Measurements from ENCODE around the gene LAMA4.

DNA sequence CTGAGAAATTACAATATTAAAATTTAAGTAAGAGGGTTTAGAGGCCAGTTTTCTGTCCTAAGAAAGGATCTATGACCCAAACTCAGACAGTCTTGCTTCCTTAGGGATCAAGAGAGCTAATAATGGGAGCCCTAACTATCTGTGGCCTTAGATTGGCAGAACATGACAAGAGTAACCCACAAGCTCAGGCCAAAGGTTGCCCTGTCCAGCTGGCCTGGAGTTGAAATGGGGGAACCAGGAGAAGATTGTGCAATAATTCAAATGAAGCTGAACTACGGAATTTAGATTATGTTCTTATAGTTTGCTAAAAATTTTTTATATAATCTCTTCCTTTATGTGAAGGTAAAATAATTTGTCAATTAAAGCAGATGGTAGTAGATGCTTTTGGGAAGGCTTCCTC lies 26.4 kb downstream of the LAMA4 start:
- TF ChIP-seq, protein P1, sequence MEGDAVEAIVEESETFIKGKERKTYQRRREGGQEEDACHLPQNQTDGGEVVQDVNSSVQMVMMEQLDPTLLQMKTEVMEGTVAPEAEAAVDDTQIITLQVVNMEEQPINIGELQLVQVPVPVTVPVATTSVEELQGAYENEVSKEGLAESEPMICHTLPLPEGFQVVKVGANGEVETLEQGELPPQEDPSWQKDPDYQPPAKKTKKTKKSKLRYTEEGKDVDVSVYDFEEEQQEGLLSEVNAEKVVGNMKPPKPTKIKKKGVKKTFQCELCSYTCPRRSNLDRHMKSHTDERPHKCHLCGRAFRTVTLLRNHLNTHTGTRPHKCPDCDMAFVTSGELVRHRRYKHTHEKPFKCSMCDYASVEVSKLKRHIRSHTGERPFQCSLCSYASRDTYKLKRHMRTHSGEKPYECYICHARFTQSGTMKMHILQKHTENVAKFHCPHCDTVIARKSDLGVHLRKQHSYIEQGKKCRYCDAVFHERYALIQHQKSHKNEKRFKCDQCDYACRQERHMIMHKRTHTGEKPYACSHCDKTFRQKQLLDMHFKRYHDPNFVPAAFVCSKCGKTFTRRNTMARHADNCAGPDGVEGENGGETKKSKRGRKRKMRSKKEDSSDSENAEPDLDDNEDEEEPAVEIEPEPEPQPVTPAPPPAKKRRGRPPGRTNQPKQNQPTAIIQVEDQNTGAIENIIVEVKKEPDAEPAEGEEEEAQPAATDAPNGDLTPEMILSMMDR (IDR thresholded peaks at IDR 0.05): no peak
- TF ChIP-seq POLR2AphosphoS5 (IDR thresholded peaks at IDR 0.05) (no peak), POLR2A (IDR thresholded peaks at IDR 0.05; ENCODE audit: low read depth) (no peak)
